Ishikawa (cell line): Measurements from ENCODE around the gene CASK.

Experiments
- CEBPB ChIP-seq: IDR thresholded peaks from 2 replicates; pipeline ENCODE4 v1.6.1; 2012
- CREB1 ChIP-seq: IDR thresholded peaks from 2 replicates; pipeline ENCODE4 v1.6.1; 2012; ENCODE audit warnings: low read depth
- EGR1 ChIP-seq: IDR thresholded peaks from 2 replicates; pipeline ENCODE4 v1.6.1; 2012
- EP300 ChIP-seq: IDR thresholded peaks from 2 replicates; pipeline ENCODE4 v1.6.1; 2012; ENCODE audit warnings: borderline replicate concordance
- FOXM1 ChIP-seq: IDR thresholded peaks from 2 replicates; pipeline ENCODE4 v1.6.1; 2012; ENCODE audit warnings: low read depth, borderline replicate concordance
- MAX ChIP-seq: IDR thresholded peaks from 2 replicates; pipeline ENCODE4 v1.6.1; 2012
- NFIC ChIP-seq: IDR thresholded peaks from 2 replicates; pipeline ENCODE4 v1.6.1; 2012
- RAD21 ChIP-seq: IDR thresholded peaks from 2 replicates; pipeline ENCODE4 v1.6.1; 2012; ENCODE audit warnings: low read depth
- REST ChIP-seq: IDR thresholded peaks from 2 replicates; pipeline ENCODE4 v1.6.1; 2012; ENCODE audit warnings: low read depth, mild to moderate bottlenecking
- TAF1 ChIP-seq: IDR thresholded peaks from 2 replicates; pipeline ENCODE4 v1.6.1; 2012; ENCODE audit warnings: low read depth, mild to moderate bottlenecking
- TCF12 ChIP-seq: IDR thresholded peaks from 2 replicates; pipeline ENCODE4 v1.6.1; 2012; ENCODE audit warnings: low read depth
- TEAD4 ChIP-seq: IDR thresholded peaks from 2 replicates; pipeline ENCODE4 v1.6.1; 2012
- YY1 ChIP-seq: IDR thresholded peaks from 2 replicates; pipeline ENCODE4 v1.6.1; 2012; ENCODE audit warnings: low read depth
- ZBTB7A ChIP-seq: IDR thresholded peaks from 2 replicates; pipeline ENCODE4 v1.6.1; 2012; ENCODE audit warnings: low read depth
- TF ChIP-seq, protein P1 (sequence below): IDR thresholded peaks from 2 replicates; pipeline ENCODE4 v1.6.1; 2012

CASK gene

DNA sequence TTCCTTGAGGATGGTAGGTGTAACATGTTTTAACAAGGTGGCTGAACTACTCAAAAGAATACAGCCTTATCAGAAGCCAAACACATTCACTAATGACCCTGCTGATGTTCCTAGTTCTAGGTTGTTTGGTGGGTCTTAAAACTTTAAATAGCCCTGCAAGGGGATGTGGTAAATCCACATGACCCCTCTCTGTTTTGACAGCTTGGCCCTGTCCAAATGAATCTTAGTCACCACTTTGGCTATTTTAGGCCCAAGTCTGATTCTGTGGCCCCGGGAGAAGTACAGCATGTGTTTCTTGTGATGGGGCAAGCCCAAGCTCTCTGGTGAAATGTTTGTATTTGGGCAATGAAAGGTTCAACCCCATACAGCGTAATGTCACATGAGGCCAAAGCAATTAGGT, 289.1 kb downstream of the CASK start:
- no peak for TF ChIP-seq EP300

GRCh38 chrX:41630091-41630490, 293.3 kb downstream of the CASK start:
- no peak for TF ChIP-seq EGR1
- TF ChIP-seq CEBPB = no peak
- TF ChIP-seq RAD21 = no peak
- no peak for TF ChIP-seq EP300
- TF ChIP-seq TCF12 = no peak
- no peak for TF ChIP-seq REST
- no peak for TF ChIP-seq NFIC
- TF ChIP-seq ZBTB7A = no peak
- TF ChIP-seq, protein P1, sequence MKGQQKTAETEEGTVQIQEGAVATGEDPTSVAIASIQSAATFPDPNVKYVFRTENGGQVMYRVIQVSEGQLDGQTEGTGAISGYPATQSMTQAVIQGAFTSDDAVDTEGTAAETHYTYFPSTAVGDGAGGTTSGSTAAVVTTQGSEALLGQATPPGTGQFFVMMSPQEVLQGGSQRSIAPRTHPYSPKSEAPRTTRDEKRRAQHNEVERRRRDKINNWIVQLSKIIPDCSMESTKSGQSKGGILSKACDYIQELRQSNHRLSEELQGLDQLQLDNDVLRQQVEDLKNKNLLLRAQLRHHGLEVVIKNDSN = no peak
- TF ChIP-seq TEAD4 = no peak
- TF ChIP-seq TAF1 = no peak
- no peak for TF ChIP-seq YY1

GRCh38 chrX:41629539-41629938, 293.8 kb downstream of the CASK start:
- TF ChIP-seq TAF1 (no peak), TCF12 (no peak), ZBTB7A (no peak), CEBPB (no peak), TEAD4 (no peak), FOXM1 (no peak), REST (no peak), EP300 (no peak), MAX (no peak)
- TF ChIP-seq, protein P1 = no peak

DNA sequence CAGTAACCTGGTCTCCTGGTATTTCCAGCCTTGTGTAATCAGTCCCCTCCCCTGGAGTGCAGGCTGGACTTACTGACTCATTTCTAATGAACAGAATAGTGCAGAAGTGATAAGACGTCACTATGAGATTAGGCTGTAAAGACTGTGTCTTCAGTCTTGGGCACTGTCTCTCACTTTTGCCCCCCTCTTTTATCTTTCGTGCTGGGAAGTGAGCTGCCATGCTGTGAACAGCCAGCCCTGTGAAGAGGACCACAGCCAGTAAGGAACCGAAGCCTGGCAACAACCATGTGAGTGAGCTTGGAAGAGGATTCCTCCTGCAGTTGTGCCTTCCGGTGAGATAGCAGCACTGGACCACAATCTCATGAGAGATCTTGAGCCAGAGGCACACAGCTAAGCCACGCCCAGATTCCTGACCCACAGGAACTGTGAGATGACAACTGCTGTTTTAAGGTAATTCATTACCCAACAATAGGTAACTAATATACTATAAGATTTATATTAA, 302.1 kb downstream of the CASK start:
- TF ChIP-seq MAX = no peak
- no peak for TF ChIP-seq YY1
- TF ChIP-seq, protein P1 = no peak
- TF ChIP-seq CREB1 = no peak
- TF ChIP-seq EGR1 = no peak
- TF ChIP-seq TAF1 = no peak
- no peak for TF ChIP-seq CEBPB
- TF ChIP-seq NFIC = no peak
- TF ChIP-seq FOXM1 = no peak
- TF ChIP-seq TEAD4 = no peak
- no peak for TF ChIP-seq REST
- no peak for TF ChIP-seq TCF12
- no peak for TF ChIP-seq EP300
- TF ChIP-seq ZBTB7A = no peak

- no peak for TF ChIP-seq MAX
Measured at GRCh38 chrX:41619221-41619620, 304.1 kb downstream of the CASK start.
